ENCODE data around the gene TMEM178B.

GRCh38 chr7:141481971-141482370 is 408.1 kb downstream of the TMEM178B start:
- TF ChIP-seq ZNF121 (CRISPR knock-in tag; IDR thresholded peaks at IDR 0.05) = no peak
- TF ChIP-seq BCL3 (CRISPR knock-in tag; IDR thresholded peaks at IDR 0.05) = no peak

All from HepG2 (cell line).